ENCODE measurements around the gene DEFB127. TPM values are rescaled to one million over a fixed set of nuclear protein-coding genes. Genes with fewer than 3 reads are reported as not detected.

Gene DEFB127
- total and polyA plus RNA-seq, 12 donors = not detected

- H3K9me3 ChIP-seq = no peaks in the 10 kb centered on the region
- H3K36me3 ChIP-seq = no peaks in the 10 kb centered on the region
- no peak for TF ChIP-seq CTCF (IDR thresholded peaks at IDR 0.05)
- no peaks in the 10 kb centered on the region for H3K4me1 ChIP-seq
- H3K4me3 ChIP-seq = no peak overlapping the region
- no peak overlapping the region for H3K27ac ChIP-seq
- DNase-seq = no peak
- peak in 1 of 8 donors; percentile 33 for ATAC-seq
- intact Hi-C loops (cut with DNase I) = no loop called here
- H3K27me3 ChIP-seq = peaks cover 0 to 4% (median 0%) of the 10 kb centered on the region in 7 donors
- WGBS, 2 donors = 36 to 47% methylated on average over 3 of the region's 3 CpGs
Measured at GRCh38 chr20:164618-165017, 7.4 kb downstream of the DEFB127 start.

- Histone ChIP-seq H3K9me3 (no peaks in the 10 kb centered on the region), H3K4me1 (no peaks in the 10 kb centered on the region), H3K36me3 (no peaks in the 10 kb centered on the region), H3K4me3 (no peak overlapping the region), H3K27me3 (peaks cover 0 to 3% (median 0%) of the 10 kb centered on the region in 7 donors), H3K27ac (no peak overlapping the region)
- DNase-seq (no peak), ATAC-seq (no peak)
- 77 to 84% methylated on average over 2 of the region's 2 CpGs for WGBS, 2 donors
- TF ChIP-seq CTCF (IDR thresholded peaks at IDR 0.05) = no peak
- intact Hi-C loops (cut with DNase I) = no loop called here
Measured at GRCh38 chr20:168876-169275, 11.6 kb downstream of the DEFB127 start.

- no peak for TF ChIP-seq CTCF (IDR thresholded peaks at IDR 0.05)
- intact Hi-C loops (cut with DNase I) = no loop called here
- Histone ChIP-seq H3K4me3 (no peak overlapping the region), H3K27me3 (peaks cover 0 to 35% (median 9%) of the 10 kb centered on the region in 7 donors), H3K36me3 (no peaks in the 10 kb centered on the region), H3K9me3 (peaks cover 0 to 25% (median 5%) of the 10 kb centered on the region in 11 donors), H3K4me1 (no peaks in the 10 kb centered on the region), H3K27ac (no peak overlapping the region)
- WGBS, 2 donors = 57 to 61% methylated on average over 2 of the region's 2 CpGs
- DNase-seq (no peak), ATAC-seq (no peak)
Measured at GRCh38 chr20:184288-184687, 27.0 kb downstream of the DEFB127 start.

GRCh38 chr20:187733-188132 lies 30.5 kb downstream of the DEFB127 start:
- ATAC-seq = no peak
- no peak overlapping the region for H3K4me3 ChIP-seq
- H3K27ac ChIP-seq = no peak overlapping the region
- WGBS, 2 donors = 58 to 59% methylated on average over 2 of the region's 2 CpGs
- H3K4me1 ChIP-seq = no peaks in the 10 kb centered on the region
- H3K36me3 ChIP-seq = no peaks in the 10 kb centered on the region
- DNase-seq = no peak
- TF ChIP-seq CTCF (IDR thresholded peaks at IDR 0.05) = no peak
- peaks cover 0 to 26% (median 5%) of the 10 kb centered on the region in 11 donors for H3K9me3 ChIP-seq
- H3K27me3 ChIP-seq = peaks cover 0 to 19% (median 3%) of the 10 kb centered on the region in 7 donors
- intact Hi-C loops (cut with DNase I) = no loop called here

Measured in heart right ventricle (tissue), 16 donors.